GM23338 (cell line): ENCODE data around the gene PLXND1. TPM values are rescaled to one million over a fixed set of nuclear protein-coding genes. Genes with fewer than 3 reads are reported as not detected.

Experiments
- ATAC-seq: fragments of 200-7000 bp; cut with Tn5 transposase; 3 replicates; pipeline ENCODE4 v1.9.1; 2020
- DNase-seq: peaks from one replicate; pipeline ENCODE4 v3.0.0-alpha.2; 2015; ENCODE audit warnings: low spot score
- H2AFZ ChIP-seq: fragments of 200-600 bp; sonication (generic); 2 replicates; pipeline ENCODE4 v1.8.0; 2016; ENCODE audit warnings: antibody characterized with exemption, mild to moderate bottlenecking, moderate library complexity
- H3F3A ChIP-seq: fragments of 200-600 bp; sonication (generic); replicated peaks from 2 replicates; pipeline ENCODE4 v1.8.0; 2017; ENCODE audit warnings: antibody characterized with exemption, mixed run types, low read depth
- H3K27ac ChIP-seq: fragments of 200-600 bp; sonication (generic); 2 replicates; pipeline ENCODE4 v1.6.1; 2016; ENCODE audit warnings: low read depth
- H3K27me3 ChIP-seq: fragments of 200-600 bp; sonication (generic); 2 replicates; pipeline ENCODE4 v1.8.0; 2016; ENCODE audit warnings: mild to moderate bottlenecking, mixed run types, moderate library complexity; ENCODE audit not compliant: insufficient read depth
- H3K36me3 ChIP-seq: fragments of 200-600 bp; sonication (generic); 2 replicates; pipeline ENCODE4 v1.8.0; 2016; ENCODE audit warnings: mild to moderate bottlenecking; ENCODE audit not compliant: insufficient read depth
- H3K4me1 ChIP-seq: fragments of 200-600 bp; sonication (generic); 2 replicates; pipeline ENCODE4 v1.8.0; 2016; ENCODE audit warnings: mild to moderate bottlenecking, moderate library complexity; ENCODE audit not compliant: insufficient read depth
- H3K4me2 ChIP-seq: fragments of 200-600 bp; sonication (generic); 2 replicates; pipeline ENCODE4 v1.7.1; 2017; ENCODE audit warnings: mixed run types
- H3K4me3 ChIP-seq: fragments of 200-600 bp; sonication (generic); 2 replicates; pipeline ENCODE4 v1.6.1; 2016; ENCODE audit warnings: mixed run types
- H3K79me2 ChIP-seq: fragments of 200-600 bp; sonication (generic); replicated peaks from 2 replicates; pipeline ENCODE4 v1.8.0; 2017; ENCODE audit warnings: mild to moderate bottlenecking; ENCODE audit not compliant: insufficient read depth
- H3K9me2 ChIP-seq: fragments of 200-600 bp; sonication (generic); 2 replicates; pipeline ENCODE4 v1.8.0; 2017; ENCODE audit not compliant: insufficient read depth
- H4K20me1 ChIP-seq: fragments of 200-600 bp; sonication (generic); replicated peaks from 2 replicates; pipeline ENCODE4 v1.8.0; 2017; ENCODE audit warnings: mild to moderate bottlenecking; ENCODE audit not compliant: insufficient read depth
- H3K27ac Mint-ChIP-seq: 2 replicates; pipeline ENCODE4 v1.8.0; 2020; ENCODE audit warnings: inconsistent platforms, mild to moderate bottlenecking, moderate library complexity, mixed read lengths
- H3K27me3 Mint-ChIP-seq: 3 replicates; pipeline ENCODE4 v1.8.0; 2022; ENCODE audit warnings: low read depth, mild to moderate bottlenecking, moderate library complexity, mixed read lengths, inconsistent platforms; ENCODE audit not compliant: insufficient read depth, poor library complexity
- H3K36me3 Mint-ChIP-seq: 3 replicates; pipeline ENCODE4 v1.8.0; 2021; ENCODE audit warnings: low read depth, mild to moderate bottlenecking, inconsistent platforms, moderate library complexity, mixed read lengths
- H3K4me1 Mint-ChIP-seq: 3 replicates; pipeline ENCODE4 v1.8.0; 2020; ENCODE audit warnings: mild to moderate bottlenecking, inconsistent platforms, mixed read lengths
- H3K4me3 Mint-ChIP-seq: 3 replicates; pipeline ENCODE4 v1.8.0; 2021; ENCODE audit warnings: moderate library complexity, mild to moderate bottlenecking, inconsistent platforms, mixed read lengths
- H3K9me3 Mint-ChIP-seq: 3 replicates; pipeline ENCODE4 v1.8.0; 2020; ENCODE audit warnings: moderate library complexity, mild to moderate bottlenecking, inconsistent platforms, mixed read lengths
- CREB1 ChIP-seq: fragments of 250-450 bp; sonication (Bioruptor Pico); IDR thresholded peaks from 2 replicates; pipeline ENCODE4 v1.5.0; 2020; ENCODE audit warnings: low read depth, mild to moderate bottlenecking, moderate library complexity
- EZH2 ChIP-seq: fragments of 200-600 bp; sonication (generic); IDR thresholded peaks from one replicate; pipeline ENCODE4 v1.8.0; 2017; ENCODE audit warnings: antibody characterized with exemption, mild to moderate bottlenecking, low read depth; ENCODE audit not compliant: unreplicated experiment
- POLR2AphosphoS5 ChIP-seq: IDR thresholded peaks from 2 replicates; pipeline ENCODE4 v1.6.1; 2016; ENCODE audit warnings: antibody characterized with exemption, low read depth
- ZNF114 ChIP-seq: fragments of 250-450 bp; sonication (Bioruptor Pico); IDR thresholded peaks from 2 replicates; pipeline ENCODE4 v1.5.0; 2020; ENCODE audit warnings: mild to moderate bottlenecking, moderate library complexity
- ZNF331 ChIP-seq: fragments of 250-450 bp; sonication (Bioruptor Pico); IDR thresholded peaks from 2 replicates; pipeline ENCODE4 v1.5.0; 2020; ENCODE audit warnings: low read depth, mild to moderate bottlenecking, moderate library complexity
- polyA plus RNA-seq: library from polyadenylated mRNA; unstranded; fragments of >200 nt; fragmentation: Nextera tagmentation; extraction: Ambion mirVana; gene quantifications from 2 replicates; pipeline ENCODE4 v1.2.1, GENCODE V29; 2016
- total RNA-seq: library from RNA; depleted of rRNA; stranded (reverse); fragments of >200 nt; shearing (Covaris generic); gene quantifications from 2 replicates; pipeline ENCODE4 v1.2.3, GENCODE V29; 2014
- TF ChIP-seq, protein P1 (sequence below), 2 experiments: fragments of 200-600 bp in 1 of 2; sonication (generic) in 1 of 2; conservative IDR thresholded peaks; 2 replicates each; pipeline versions ENCODE4 v1.5.1 to v1.6.1; 2016 to 2017; ENCODE audit warnings: antibody characterized with exemption in 2 of 2, low read depth in 2 of 2, mild to moderate bottlenecking in 2 of 2, moderate library complexity in 1 of 2
- TF ChIP-seq, protein P2 (sequence below): fragments of 250-450 bp; sonication (Bioruptor Pico); IDR thresholded peaks from 2 replicates; pipeline ENCODE4 v1.5.0; 2020; ENCODE audit warnings: mild to moderate bottlenecking, moderate library complexity

PLXND1 gene
- total and polyA plus RNA-seq, 2 experiments from 2014 or later = 13.3 to 60.4 TPM

DNA sequence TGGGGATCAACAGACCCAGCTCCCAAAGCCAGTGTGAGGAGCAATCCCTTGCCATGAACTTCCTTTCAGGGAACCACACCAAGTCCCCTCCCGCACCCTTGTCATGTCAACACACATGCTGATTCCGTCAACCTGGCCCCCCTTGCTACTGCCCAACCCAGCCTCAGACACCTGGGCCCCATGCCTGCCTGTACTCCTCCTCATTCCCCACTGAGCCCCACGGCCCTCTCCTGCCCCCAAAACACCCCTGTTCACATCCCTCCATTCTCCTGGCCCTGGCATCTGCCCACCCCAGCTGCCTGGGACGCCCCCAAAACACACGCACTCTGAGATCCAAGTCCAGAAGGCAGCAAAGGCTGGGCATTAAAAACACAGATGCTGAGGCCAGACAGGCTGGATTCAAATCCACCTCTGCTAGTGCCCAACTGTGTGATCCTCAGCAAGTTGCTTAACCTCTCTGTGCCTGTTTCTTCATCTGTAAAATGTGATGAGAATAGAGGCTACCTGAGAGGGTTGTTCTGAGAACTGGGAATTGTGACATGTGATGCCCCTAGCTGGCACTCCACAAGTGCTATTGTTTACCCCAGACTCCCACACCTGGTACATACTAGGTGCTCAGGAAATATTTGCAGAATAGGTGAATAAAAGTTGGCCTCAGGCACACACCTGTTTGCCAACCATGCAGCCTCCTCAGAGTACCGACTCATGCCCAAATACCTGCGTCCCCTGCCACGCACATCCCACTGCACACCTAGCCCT is 2.3 kb downstream of the PLXND1 start:
- Histone ChIP-seq H2AFZ (no peak overlapping the region), H3K27ac (no peak overlapping the region), H3K79me2 (peaks cover 39% of the 10 kb centered on the region), H3K9me2 (no peaks in the 10 kb centered on the region), H3K4me1 (peaks cover 55% of the 10 kb centered on the region), H3K36me3 (no peaks in the 10 kb centered on the region), H3F3A (peaks cover 14% of the 10 kb centered on the region), H3K4me3 (peak overlapping the region; percentile 69), H3K4me2 (peak overlapping the region; percentile 70), H4K20me1 (peaks cover 10% of the 10 kb centered on the region), H3K27me3 (peaks cover 42% of the 10 kb centered on the region)
- peaks cover 69% of the 10 kb centered on the region for H3K4me1 Mint-ChIP-seq
- no peaks in the 10 kb centered on the region for H3K9me3 Mint-ChIP-seq
- DNase-seq = no peak
- no peaks in the 10 kb centered on the region; the same call in 2 of the 3 replicates for H3K36me3 Mint-ChIP-seq
- peak overlapping the region; percentile 88 for H3K4me3 Mint-ChIP-seq
- no peak for ATAC-seq
- no peak overlapping the region; the same call in 1 of the 2 replicates for H3K27ac Mint-ChIP-seq
- H3K27me3 Mint-ChIP-seq = peaks cover 46% of the 10 kb centered on the region
- no peak for TF ChIP-seq EZH2
- TF ChIP-seq, protein P1, sequence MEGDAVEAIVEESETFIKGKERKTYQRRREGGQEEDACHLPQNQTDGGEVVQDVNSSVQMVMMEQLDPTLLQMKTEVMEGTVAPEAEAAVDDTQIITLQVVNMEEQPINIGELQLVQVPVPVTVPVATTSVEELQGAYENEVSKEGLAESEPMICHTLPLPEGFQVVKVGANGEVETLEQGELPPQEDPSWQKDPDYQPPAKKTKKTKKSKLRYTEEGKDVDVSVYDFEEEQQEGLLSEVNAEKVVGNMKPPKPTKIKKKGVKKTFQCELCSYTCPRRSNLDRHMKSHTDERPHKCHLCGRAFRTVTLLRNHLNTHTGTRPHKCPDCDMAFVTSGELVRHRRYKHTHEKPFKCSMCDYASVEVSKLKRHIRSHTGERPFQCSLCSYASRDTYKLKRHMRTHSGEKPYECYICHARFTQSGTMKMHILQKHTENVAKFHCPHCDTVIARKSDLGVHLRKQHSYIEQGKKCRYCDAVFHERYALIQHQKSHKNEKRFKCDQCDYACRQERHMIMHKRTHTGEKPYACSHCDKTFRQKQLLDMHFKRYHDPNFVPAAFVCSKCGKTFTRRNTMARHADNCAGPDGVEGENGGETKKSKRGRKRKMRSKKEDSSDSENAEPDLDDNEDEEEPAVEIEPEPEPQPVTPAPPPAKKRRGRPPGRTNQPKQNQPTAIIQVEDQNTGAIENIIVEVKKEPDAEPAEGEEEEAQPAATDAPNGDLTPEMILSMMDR (conservative IDR thresholded peaks at IDR 0.05; ENCODE audit: low read depth in 2 of 2) = no peak
- TF ChIP-seq, protein P2, sequence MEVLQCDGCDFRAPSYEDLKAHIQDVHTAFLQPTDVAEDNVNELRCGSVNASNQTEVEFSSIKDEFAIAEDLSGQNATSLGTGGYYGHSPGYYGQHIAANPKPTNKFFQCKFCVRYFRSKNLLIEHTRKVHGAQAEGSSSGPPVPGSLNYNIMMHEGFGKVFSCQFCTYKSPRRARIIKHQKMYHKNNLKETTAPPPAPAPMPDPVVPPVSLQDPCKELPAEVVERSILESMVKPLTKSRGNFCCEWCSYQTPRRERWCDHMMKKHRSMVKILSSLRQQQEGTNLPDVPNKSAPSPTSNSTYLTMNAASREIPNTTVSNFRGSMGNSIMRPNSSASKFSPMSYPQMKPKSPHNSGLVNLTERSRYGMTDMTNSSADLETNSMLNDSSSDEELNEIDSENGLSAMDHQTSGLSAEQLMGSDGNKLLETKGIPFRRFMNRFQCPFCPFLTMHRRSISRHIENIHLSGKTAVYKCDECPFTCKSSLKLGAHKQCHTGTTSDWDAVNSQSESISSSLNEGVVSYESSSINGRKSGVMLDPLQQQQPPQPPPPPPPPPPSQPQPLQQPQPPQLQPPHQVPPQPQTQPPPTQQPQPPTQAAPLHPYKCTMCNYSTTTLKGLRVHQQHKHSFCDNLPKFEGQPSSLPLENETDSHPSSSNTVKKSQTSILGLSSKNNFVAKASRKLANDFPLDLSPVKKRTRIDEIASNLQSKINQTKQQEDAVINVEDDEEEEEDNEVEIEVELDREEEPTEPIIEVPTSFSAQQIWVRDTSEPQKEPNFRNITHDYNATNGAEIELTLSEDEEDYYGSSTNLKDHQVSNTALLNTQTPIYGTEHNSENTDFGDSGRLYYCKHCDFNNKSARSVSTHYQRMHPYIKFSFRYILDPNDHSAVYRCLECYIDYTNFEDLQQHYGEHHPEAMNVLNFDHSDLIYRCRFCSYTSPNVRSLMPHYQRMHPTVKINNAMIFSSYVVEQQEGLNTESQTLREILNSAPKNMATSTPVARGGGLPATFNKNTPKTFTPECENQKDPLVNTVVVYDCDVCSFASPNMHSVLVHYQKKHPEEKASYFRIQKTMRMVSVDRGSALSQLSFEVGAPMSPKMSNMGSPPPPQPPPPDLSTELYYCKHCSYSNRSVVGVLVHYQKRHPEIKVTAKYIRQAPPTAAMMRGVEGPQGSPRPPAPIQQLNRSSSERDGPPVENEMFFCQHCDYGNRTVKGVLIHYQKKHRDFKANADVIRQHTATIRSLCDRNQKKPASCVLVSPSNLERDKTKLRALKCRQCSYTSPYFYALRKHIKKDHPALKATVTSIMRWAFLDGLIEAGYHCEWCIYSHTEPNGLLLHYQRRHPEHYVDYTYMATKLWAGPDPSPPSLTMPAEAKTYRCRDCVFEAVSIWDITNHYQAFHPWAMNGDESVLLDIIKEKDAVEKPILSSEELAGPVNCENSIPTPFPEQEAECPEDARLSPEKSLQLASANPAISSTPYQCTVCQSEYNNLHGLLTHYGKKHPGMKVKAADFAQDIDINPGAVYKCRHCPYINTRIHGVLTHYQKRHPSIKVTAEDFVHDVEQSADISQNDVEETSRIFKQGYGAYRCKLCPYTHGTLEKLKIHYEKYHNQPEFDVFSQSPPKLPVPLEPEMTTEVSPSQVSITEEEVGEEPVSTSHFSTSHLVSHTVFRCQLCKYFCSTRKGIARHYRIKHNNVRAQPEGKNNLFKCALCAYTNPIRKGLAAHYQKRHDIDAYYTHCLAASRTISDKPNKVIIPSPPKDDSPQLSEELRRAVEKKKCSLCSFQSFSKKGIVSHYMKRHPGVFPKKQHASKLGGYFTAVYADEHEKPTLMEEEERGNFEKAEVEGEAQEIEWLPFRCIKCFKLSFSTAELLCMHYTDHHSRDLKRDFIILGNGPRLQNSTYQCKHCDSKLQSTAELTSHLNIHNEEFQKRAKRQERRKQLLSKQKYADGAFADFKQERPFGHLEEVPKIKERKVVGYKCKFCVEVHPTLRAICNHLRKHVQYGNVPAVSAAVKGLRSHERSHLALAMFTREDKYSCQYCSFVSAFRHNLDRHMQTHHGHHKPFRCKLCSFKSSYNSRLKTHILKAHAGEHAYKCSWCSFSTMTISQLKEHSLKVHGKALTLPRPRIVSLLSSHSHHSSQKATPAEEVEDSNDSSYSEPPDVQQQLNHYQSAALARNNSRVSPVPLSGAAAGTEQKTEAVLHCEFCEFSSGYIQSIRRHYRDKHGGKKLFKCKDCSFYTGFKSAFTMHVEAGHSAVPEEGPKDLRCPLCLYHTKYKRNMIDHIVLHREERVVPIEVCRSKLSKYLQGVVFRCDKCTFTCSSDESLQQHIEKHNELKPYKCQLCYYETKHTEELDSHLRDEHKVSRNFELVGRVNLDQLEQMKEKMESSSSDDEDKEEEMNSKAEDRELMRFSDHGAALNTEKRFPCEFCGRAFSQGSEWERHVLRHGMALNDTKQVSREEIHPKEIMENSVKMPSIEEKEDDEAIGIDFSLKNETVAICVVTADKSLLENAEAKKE (CRISPR knock-in tag) = no peak
- no peak for TF ChIP-seq CREB1 (CRISPR knock-in tag)
- TF ChIP-seq ZNF114 (CRISPR knock-in tag) = no peak
- TF ChIP-seq POLR2AphosphoS5 = no peak
- TF ChIP-seq ZNF331 (CRISPR knock-in tag) = no peak
